GM15510 (cell line): ENCODE results near the gene DAPP1.

Experiments
- POLR2A ChIP-seq: IDR thresholded peaks from 3 replicates; pipeline ENCODE4 v1.6.1; 2011; ENCODE audit warnings: borderline replicate concordance; ENCODE audit not compliant: insufficient read length; ENCODE audit errors: extremely low read depth

The DAPP1 gene

GRCh38 chr4:99815597-99816011 lies 1.0 kb upstream of the DAPP1 start:
- TF ChIP-seq POLR2A: no peak

GRCh38 chr4:99817309-99817890 lies 773 bp downstream of the DAPP1 start:
- TF ChIP-seq POLR2A: no peak

- TF ChIP-seq POLR2A: no peak
Measured at GRCh38 chr4:99818661-99819060, 2.0 kb downstream of the DAPP1 start.

- no peak for TF ChIP-seq POLR2A
Measured at GRCh38 chr4:99821918-99822503, 5.4 kb downstream of the DAPP1 start.

- TF ChIP-seq POLR2A: no peak
Measured at GRCh38 chr4:99822734-99823133, 6.1 kb downstream of the DAPP1 start.

- TF ChIP-seq POLR2A: no peak
Measured at GRCh38 chr4:99824070-99824599, 7.5 kb downstream of the DAPP1 start.

GRCh38 chr4:99825272-99825671 lies 8.6 kb downstream of the DAPP1 start:
- TF ChIP-seq POLR2A: no peak

- no peak for TF ChIP-seq POLR2A
Measured at GRCh38 chr4:99826016-99826415, 9.4 kb downstream of the DAPP1 start.

- TF ChIP-seq POLR2A: no peak
Measured at GRCh38 chr4:99827454-99827853, 10.8 kb downstream of the DAPP1 start.

GRCh38 chr4:99827857-99828256 lies 11.2 kb downstream of the DAPP1 start:
- TF ChIP-seq POLR2A: no peak

GRCh38 chr4:99828477-99828876 lies 11.8 kb downstream of the DAPP1 start:
- TF ChIP-seq POLR2A: no peak

GRCh38 chr4:99832321-99832720 lies 15.7 kb downstream of the DAPP1 start:
- TF ChIP-seq POLR2A: no peak

GRCh38 chr4:99832758-99833157 lies 16.1 kb downstream of the DAPP1 start:
- no peak for TF ChIP-seq POLR2A

- TF ChIP-seq POLR2A: no peak
Measured at GRCh38 chr4:99833756-99834155, 17.1 kb downstream of the DAPP1 start.

- TF ChIP-seq POLR2A: no peak
Measured at GRCh38 chr4:99834569-99834968, 17.9 kb downstream of the DAPP1 start.

- no peak for TF ChIP-seq POLR2A
Measured at GRCh38 chr4:99835942-99836341, 19.3 kb downstream of the DAPP1 start.

- TF ChIP-seq POLR2A: no peak
Measured at GRCh38 chr4:99838927-99839326, 22.3 kb downstream of the DAPP1 start.

- no peak for TF ChIP-seq POLR2A
Measured at GRCh38 chr4:99841129-99841528, 24.5 kb downstream of the DAPP1 start.

- no peak for TF ChIP-seq POLR2A
Measured at GRCh38 chr4:99843413-99843812, 26.8 kb downstream of the DAPP1 start.
